AG08395 (cell line): ENCODE results near the gene DNAJC2.
"Not testable (repeated sequence)": the region's sequence is repeated elsewhere in the genome, so short reads cannot be mapped to it uniquely, and the experiment has no call there.

Experiments
- DNase-seq: peaks from one replicate; pipeline ENCODE4 v3.0.0; 2012; ENCODE audit warnings: mixed read lengths, low spot score

DNAJC2 gene

DNA sequence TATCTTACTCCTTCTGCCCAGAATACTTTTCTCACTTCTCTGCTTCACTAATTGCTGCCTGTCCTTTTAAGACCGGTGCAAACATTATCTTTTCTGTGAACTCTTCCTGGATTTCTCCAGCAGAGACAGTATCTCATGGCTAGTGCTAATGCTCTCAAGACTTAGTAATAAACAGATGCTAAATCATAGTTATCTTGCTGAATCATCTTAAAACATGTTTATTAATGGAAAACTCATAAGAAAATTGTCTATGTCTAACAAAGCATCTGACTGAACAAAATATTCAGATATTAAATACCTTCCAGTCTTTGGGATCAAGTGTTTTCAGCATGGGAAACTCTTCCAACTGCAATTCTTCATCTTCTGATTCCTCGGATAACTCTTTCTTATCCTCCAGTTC, 3.1 kb downstream of the DNAJC2 start:
- DNase-seq: no peak

- DNase-seq: no peak
These were observed 5.7 kb downstream of the DNAJC2 start for GRCh38 chr7:103338864-103339263.

DNA sequence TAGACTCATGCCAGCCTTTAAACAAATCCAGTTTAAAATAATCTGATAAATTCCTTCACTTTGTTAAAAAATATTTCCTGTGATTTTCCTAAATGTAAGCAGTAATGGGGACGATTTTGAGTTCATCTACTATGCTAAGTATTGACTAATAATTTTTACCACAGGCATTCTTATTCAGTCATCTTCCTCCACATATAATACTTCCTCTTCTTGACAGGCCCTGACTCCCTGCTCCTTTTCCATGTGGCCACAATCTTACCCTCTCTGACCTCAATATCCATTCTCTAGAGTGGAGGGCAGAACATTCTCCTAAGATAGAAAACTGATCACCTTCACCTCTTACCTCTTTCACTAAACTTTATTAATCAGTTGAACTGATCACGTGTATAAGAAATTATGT, 7.8 kb downstream of the DNAJC2 start:
- no peak for DNase-seq

DNA sequence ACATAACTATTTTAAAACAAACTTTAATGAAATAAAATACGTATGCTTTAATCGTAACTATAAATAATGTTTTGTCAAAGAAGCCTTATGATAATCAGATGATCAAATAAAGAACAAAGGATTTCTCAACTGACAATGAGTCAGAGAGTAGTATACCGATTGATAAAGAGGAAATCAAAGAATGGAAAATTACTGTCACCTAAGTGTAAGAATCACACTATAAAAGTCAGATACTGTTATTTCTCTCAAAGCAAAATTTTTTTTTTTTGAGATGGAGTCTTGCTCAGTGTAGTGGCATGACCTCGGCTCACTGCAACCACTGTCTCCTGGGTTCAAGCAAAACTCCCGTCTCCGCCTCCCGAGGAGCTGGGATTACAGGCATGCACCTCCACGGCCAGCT, 18.8 kb downstream of the DNAJC2 start:
- no peak for DNase-seq

GRCh38 chr7:103317009-103317408, 27.6 kb downstream of the DNAJC2 start:
- no peak for DNase-seq

- DNase-seq: no peak
These were observed 28.1 kb downstream of the DNAJC2 start for GRCh38 chr7:103316380-103316941.

- no peak for DNase-seq
These were observed 29.7 kb downstream of the DNAJC2 start for GRCh38 chr7:103314852-103315251.

DNA sequence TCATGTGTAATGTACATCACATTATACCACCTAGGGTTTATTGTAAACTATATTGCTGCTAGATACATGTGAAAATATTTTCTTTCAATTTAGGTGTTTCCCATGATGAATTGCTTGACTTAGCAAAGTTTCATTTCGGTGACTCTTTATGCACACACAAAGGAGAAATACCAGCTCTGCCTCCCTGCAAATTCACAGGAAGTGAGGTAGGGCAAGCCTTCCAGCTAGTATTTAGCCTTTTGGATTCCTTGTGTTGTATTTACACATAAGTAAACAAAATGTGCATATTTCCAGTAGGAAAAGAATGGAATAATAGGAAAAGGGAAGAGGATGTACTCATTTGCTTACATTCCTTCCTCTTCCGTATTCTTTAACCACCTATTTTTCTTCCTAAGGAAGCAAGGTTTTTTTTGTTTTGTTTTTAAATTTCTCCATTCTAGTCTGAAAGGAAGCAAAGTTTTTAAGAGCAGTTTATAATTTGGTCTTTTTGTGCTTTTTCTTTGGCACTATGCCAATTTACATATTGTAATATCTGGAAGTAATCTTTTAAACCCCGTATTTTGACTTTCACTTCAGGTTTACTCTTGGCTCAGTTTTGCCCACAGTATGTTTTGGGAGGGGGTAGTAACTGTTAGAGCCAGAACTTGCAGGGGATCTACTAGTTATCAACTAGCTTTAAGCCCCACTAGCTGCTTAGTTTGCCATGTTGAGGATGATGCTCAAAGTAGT, 36.9 kb downstream of the DNAJC2 start:
- DNase-seq: no peak

- DNase-seq: no peak
These were observed 43.1 kb downstream of the DNAJC2 start for GRCh38 chr7:103301441-103301840.

- no peak for DNase-seq
These were observed 44.9 kb downstream of the DNAJC2 start for GRCh38 chr7:103299660-103300059.

- DNase-seq: no peak
These were observed 46.8 kb downstream of the DNAJC2 start for GRCh38 chr7:103297837-103298179.

GRCh38 chr7:103296901-103297836, 47.4 kb downstream of the DNAJC2 start, which contains the start of gene PMPCB:
Gene PMPCB (plus strand): TSS chr7:103297435. CDS start chr7:103297460, 25 bp downstream.
- peak; percentile 95 for DNase-seq

DNA sequence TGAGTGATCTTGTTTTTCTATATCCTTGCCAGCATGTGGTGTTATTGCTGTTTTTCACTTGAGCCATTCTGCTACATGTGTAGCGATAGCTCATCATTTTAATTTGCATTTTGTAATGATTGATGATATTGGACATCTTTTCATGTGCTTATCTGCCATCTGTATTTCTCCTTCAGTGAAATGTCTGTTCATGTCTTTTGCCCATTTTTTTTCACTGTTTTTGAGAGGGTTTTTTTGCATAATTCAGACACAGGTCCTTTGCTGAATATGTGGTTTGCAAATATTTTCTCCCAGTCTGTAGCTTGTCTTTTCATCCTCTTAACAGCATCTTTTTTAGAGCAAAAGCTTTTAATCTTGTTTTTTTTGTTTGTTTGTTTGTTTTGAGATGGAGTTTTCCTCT, 51.0 kb downstream of the DNAJC2 start:
- DNase-seq: no peak

DNA sequence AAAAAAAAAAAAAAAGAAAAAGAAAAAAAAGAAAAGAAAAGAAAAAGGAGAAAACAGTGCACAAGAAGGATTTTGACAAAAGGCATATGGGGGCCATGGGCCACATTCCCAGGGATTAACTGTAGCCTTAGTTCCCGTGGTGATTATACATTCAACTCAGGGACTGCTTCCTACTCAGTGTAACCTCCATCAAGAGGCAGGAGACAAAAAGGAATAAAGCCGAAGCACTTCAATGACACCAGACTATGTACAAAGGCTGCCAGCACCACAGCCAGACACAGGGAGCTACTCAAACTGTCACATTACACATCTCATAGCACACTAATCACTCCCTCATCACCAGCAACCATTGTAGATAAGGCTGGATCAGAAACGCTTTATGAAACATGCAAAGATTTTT, 52.4 kb downstream of the DNAJC2 start:
- DNase-seq: no peak

DNA sequence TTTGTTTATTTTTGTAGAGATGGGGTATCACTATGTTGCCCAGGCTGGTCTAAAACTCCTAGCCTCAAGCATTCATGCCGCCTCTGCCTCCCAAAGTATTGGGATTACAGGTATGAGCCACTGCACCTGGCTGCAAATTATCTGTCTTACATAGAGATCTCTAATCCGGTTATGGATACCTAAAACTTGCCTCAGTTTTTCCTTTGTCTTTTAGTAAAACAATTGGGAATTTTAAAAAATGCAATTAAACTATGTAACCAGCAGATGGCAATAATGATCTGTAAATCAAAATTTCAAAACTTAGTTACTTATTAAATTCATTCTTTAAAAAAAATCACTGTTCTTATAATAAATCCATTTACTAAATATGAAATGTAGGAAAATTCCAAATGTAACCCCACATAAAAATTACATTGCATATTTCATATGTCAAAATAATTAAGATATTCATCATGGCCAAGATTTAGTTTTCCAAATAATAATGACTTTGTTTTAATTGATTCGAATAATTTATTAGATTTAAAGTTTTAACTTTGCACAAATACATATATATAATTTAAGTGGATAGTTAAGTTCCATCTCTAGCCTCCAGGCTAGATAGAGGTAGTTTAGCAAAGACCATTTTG, 61.7 kb downstream of the DNAJC2 start:
- DNase-seq: not testable (repeated sequence)

DNA sequence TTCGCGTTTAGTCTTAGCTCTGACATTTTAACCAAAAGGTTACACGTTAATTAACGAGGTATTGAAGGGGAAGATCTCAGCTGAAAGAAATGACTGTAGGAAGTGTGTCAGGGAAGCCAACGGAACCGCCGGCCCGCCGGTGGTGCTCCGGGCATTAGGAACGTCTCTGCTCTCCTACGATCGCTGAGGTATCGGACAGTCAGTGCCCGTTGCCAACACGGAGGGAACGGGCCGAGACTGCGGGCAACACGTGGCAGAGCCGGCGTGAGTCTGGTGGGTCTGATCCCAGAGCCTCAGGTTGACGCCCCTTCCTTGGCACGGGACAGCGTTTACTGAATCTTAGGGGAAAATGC, 63.8 kb downstream of the DNAJC2 start:
- DNase-seq: not testable (repeated sequence)

DNA sequence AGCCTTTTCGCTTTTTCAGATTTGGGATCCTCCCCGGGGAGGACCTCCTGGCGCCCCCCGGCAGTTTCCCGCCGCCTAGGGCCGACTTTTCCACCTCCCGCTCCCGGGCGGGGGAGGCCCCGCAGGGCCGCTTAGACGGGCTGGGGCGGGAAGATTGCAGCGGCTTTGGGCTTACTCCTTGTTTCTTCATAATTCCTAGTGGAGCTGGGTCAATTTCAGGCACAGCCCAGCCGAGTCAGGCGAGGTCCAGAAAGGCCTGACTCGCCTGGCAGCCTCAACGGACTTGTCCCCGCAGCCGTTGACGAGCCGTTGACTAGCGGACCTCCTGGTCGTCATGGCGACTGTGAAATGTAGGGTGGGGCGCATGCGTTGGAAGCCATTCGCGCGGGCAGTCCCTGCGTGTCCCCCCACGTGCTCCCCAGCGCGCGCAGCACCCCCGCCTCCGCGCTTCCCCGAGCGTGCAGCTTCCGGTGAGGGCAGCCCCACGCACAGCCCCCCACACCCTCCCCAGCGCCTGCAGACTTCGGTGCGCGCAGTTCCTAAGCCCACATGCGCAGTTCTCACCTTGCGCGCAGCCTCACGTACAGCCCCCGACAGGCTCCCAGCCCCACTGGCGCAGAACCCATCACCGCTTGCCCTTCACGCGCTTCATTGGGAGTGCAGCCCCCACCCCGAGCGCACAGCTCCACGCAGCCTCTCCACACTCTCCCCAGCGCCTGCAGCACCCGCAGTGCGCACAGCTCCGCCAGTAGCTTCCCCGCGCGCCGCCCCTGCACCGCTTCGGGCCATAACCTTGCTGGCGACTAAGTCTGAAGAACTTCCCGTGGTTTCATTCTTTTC, 64.4 kb downstream of the DNAJC2 start:
- DNase-seq: not testable (repeated sequence)

DNA sequence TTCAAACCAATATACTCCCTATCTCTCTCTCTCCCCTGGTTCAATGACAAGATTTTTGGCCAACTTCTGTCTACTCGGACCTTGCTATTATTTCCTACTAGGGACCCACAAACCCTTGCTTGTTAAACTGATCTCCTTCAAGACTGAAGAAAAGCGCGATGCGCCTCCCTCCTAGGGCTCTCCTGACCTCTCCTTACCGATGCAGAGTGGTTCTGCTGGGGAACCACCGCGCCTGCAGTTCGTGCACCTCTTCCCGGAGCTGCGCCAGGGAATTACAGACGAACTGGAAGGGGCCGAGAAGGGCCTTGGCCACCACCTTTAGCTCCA, 65.0 kb downstream of the DNAJC2 start:
- not testable (repeated sequence) for DNase-seq

DNA sequence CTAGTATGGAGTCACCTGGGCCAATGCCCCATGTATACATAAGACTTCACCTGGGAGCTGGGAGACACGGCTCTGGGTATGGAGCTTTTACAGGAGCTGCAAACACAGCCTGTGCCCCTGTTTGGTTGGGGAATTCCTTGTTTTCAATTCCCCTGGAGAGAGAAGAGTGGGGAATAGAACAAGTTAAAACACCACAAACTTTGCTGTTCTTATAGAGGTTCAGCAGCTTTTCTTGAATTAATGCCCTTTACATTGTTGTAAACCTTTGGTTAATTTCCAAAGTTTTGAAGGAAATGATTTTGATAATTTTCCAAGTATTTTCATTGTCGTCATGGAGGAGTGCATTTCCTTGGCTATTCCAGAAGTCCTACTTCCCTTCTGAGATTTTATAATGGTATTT, 66.4 kb downstream of the DNAJC2 start:
- DNase-seq: not testable (repeated sequence)

GRCh38 chr7:103274867-103275266, 69.7 kb downstream of the DNAJC2 start:
- DNase-seq: not testable (repeated sequence)

DNA sequence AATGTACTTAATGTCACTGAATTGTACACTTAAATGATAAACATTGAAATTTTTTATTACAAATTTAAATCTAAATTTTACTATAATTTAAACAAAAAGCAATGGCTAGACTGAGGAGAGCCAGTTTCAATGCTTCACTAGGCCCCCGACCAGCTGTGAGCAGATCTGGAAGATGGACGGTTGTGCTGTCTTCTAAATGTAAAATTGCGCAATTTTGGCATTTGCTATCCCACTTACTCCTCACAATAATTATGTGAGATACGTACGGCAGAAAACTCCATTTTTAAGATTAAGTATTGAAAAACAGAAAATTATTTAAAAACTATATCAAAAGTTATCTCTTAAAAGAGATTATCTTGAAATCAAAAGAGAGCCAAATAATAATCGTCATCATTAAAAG, 71.2 kb downstream of the DNAJC2 start:
- not testable (repeated sequence) for DNase-seq

DNA sequence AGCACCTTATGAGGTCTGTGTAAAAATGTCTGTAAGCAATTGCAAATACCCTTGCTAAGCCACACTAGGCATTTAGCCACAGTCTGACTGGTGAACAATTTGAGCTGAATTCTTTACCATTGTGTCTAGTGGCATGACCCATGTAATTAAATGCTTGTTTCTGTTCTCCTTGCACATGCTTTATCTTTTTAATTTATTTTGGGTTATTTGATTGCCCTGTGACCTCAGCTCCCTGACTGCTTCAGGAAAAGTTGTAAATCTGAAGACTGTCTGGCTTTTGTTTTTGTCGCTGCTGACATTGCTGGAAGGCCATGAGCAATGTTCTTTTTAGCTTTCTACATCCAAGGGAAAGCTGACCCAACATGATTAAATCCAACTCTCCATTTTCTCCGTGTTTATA, 78.3 kb downstream of the DNAJC2 start:
- not testable (repeated sequence) for DNase-seq
